ENCODE results near the gene RNF38.

- TF ChIP-seq SPI1 (IDR thresholded peaks at IDR 0.05; ENCODE audit: low read depth, low read length), result no peak
- no peak for TF ChIP-seq TAF1 (IDR thresholded peaks at IDR 0.05; ENCODE audit: low read depth, low read length)
- no peak for TF ChIP-seq POLR2A (IDR thresholded peaks at IDR 0.05; ENCODE audit: low read depth, low read length)
Observed at GRCh38 chr9:36392489-36392888, 7.6 kb downstream of the RNF38 start.
